SK-N-MC (cell line): ENCODE results near the gene BRD9.

Experiments
- DNase-seq: peaks from one replicate; pipeline ENCODE4 v3.0.0-alpha.2; 2011; ENCODE audit warnings: low read depth, low spot score
- H3K27ac ChIP-seq: fragments of 200-600 bp; sonication (generic); 2 replicates; pipeline ENCODE4 v1.5.1; 2016; ENCODE audit warnings: mixed run types
- H3K36me3 ChIP-seq: fragments of 200-600 bp; sonication (generic); 2 replicates; pipeline ENCODE4 v1.6.1; 2017; ENCODE audit warnings: antibody characterized with exemption, low read length, mixed read lengths; ENCODE audit not compliant: insufficient read depth
- H3K4me3 ChIP-seq: fragments of 200-600 bp; sonication (generic); 2 replicates; pipeline ENCODE4 v1.5.1; 2016
- H3K9ac ChIP-seq: fragments of 200-600 bp; sonication (generic); 2 replicates; pipeline ENCODE4 v1.8.0; 2017; ENCODE audit warnings: mixed run types, mixed read lengths; ENCODE audit not compliant: insufficient read length
- H3K9me3 ChIP-seq: fragments of 200-600 bp; sonication (generic); 2 replicates; pipeline ENCODE4 v1.6.1; 2017; ENCODE audit warnings: low read depth, mild to moderate bottlenecking, antibody characterized with exemption, low read length, moderate library complexity, mixed read lengths
- EZH2 ChIP-seq: fragments of 200-600 bp; sonication (generic); IDR thresholded peaks from one replicate; pipeline ENCODE4 v1.6.1; 2017; ENCODE audit warnings: antibody characterized with exemption
- FOXP2 ChIP-seq: optimal IDR thresholded peaks from 2 replicates; pipeline ENCODE3; 2011; ENCODE audit warnings: mild to moderate bottlenecking, moderate library complexity; ENCODE audit not compliant: insufficient read depth; ENCODE audit errors: extremely low read length, control extremely low read depth
- POLR2AphosphoS5 ChIP-seq: IDR thresholded peaks from 2 replicates; pipeline ENCODE4 v1.6.1; 2012; ENCODE audit warnings: mild to moderate bottlenecking, low read depth, low read length, borderline replicate concordance

The BRD9 gene

DNA sequence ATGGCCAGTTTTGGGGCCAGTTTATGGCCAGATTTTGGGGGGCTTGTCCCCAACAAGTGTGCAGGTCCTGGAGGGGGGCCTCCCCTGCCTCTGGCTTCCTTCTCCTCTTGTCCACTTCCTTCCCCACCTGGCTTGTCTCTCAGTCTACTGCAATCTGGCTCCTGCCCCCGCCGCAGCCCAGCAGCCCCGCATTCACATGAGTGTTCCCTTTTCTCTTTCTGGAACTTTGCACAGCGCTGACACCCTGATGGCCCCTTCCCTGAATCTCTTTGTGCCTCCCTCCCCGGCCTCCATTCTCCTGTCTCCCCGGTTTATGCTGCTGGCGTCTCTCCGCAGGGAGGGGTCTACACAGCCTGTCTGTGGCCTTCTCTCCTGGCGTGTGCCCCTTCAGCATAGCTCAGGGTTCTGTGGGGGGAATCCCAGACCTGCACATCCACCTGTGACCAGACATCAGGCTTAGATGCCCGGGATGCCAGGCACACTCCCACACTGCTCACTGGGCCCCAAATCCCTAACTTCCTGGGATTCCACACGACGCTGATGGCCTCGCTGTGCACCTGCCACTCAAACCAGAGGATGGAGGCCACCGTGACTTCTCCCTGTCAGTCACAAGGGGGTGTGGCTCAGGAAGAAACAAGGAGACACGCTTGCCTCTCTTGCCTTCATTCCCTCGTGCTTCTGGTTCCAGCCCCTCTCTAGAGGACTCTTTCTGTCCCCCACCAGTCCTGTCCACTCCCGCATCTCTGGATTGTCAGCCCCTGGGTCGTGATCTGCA, 17.6 kb upstream of the BRD9 start:
- Histone ChIP-seq H3K9ac (no peak overlapping the region), H3K4me3 (no peak overlapping the region), H3K9me3 (no peaks in the 10 kb centered on the region), H3K36me3 (peaks cover 40% of the 10 kb centered on the region), H3K27ac (no peak overlapping the region)
- no peak for DNase-seq
- TF ChIP-seq POLR2AphosphoS5 (no peak), FOXP2 (no peak), EZH2 (no peak)

DNA sequence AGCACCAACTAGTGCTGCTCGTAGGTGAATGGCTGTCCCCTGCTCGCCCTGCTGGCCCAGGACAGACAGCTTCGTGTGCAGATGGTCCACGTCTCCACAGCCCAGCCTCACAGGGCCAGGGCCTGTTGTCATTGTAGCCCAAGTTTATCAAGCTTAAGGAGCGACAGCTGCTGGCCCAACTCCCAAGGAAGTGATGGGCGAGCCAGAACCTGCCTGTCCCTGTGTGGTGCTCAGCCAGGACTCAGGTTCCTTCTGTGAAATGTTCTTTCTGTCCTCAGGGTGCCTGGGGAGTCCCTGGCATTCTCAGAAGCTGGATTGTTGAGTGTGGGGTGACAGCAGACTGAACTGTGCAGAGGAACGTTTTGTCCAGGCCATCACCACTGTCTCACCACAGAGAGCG, 16.5 kb upstream of the BRD9 start:
- no peak for TF ChIP-seq FOXP2
- TF ChIP-seq EZH2 = no peak
- no peak for TF ChIP-seq POLR2AphosphoS5
- DNase-seq = no peak
- Histone ChIP-seq H3K27ac (no peak overlapping the region), H3K9ac (no peak overlapping the region), H3K4me3 (no peak overlapping the region), H3K9me3 (no peaks in the 10 kb centered on the region), H3K36me3 (peaks cover 43% of the 10 kb centered on the region)

GRCh38 chr5:908172-908571, 15.6 kb upstream of the BRD9 start:
- Histone ChIP-seq H3K4me3 (no peak overlapping the region), H3K9me3 (no peaks in the 10 kb centered on the region), H3K27ac (no peak overlapping the region), H3K36me3 (peaks cover 41% of the 10 kb centered on the region), H3K9ac (no peak overlapping the region)
- DNase-seq = no peak
- TF ChIP-seq EZH2 = no peak
- TF ChIP-seq POLR2AphosphoS5 = no peak
- TF ChIP-seq FOXP2 = no peak

GRCh38 chr5:907366-907910, 14.8 kb upstream of the BRD9 start:
- TF ChIP-seq FOXP2 = no peak
- TF ChIP-seq POLR2AphosphoS5 = no peak
- TF ChIP-seq EZH2 = no peak
- peaks cover 44% of the 10 kb centered on the region for H3K36me3 ChIP-seq

GRCh38 chr5:905139-905642, 12.6 kb upstream of the BRD9 start:
- peaks cover 64% of the 10 kb centered on the region for H3K36me3 ChIP-seq
- no peak overlapping the region for H3K9ac ChIP-seq
- TF ChIP-seq POLR2AphosphoS5 = no peak
- TF ChIP-seq FOXP2 = no peak
- no peak for TF ChIP-seq EZH2

More at GRCh38 chr5:907366-907910, 14.8 kb upstream of the BRD9 start:
- H3K9ac ChIP-seq = no peak overlapping the region
- no peaks in the 10 kb centered on the region for H3K9me3 ChIP-seq
- no peak overlapping the region for H3K27ac ChIP-seq
- H3K4me3 ChIP-seq = no peak overlapping the region
- DNase-seq = no peak

GRCh38 chr5:903756-904096, 11.1 kb upstream of the BRD9 start:
- Histone ChIP-seq H3K9ac (no peak overlapping the region), H3K36me3 (peaks cover 60% of the 10 kb centered on the region)

More at GRCh38 chr5:905139-905642, 12.6 kb upstream of the BRD9 start:
- no peak overlapping the region for H3K4me3 ChIP-seq
- H3K27ac ChIP-seq = no peak overlapping the region
- DNase-seq = no peak
- H3K9me3 ChIP-seq = no peaks in the 10 kb centered on the region

DNA sequence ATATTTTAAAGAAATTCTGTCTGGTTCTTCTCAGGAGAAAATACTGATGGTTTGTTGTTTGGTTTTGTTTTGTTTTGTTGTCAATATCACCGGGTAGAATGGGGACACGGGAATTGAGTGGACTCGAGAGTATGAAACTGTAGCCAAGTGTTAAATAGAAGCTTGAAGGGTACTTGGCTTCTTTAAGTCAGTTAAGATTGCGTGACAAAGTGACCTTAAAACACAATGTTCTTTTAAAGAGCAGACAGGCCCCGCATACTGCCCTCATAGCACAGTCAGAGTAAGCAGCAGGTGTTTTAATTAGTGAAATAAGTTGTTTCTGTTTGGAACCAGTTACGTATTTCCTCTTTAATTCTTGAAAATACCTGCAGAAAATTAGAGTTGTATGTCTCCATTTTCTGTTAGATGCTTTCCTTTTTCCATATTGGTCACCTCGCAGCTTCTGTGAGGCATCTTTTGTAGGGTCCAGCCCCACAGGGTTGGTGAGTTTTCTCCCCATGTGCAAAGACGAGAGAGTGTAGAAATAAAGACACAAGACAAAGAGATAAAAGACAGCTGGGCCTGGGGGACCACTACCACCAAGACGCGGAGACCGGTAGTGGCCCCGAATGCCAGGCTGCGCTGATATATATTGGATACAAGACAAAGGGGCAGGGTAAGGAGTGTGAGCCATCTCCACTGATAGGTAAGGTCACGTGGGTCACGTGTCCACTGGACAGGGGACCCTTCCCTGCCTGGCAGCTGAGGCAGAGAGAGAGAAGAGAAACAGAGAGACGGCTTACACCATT, 9.7 kb upstream of the BRD9 start:
- Histone ChIP-seq H3K4me3 (no peak overlapping the region), H3K9ac (no peak overlapping the region), H3K27ac (no peak overlapping the region), H3K9me3 (no peaks in the 10 kb centered on the region), H3K36me3 (peaks cover 48% of the 10 kb centered on the region)
- TF ChIP-seq POLR2AphosphoS5 = no peak
- TF ChIP-seq EZH2 = no peak
- no peak for TF ChIP-seq FOXP2
- no peak for DNase-seq

More at GRCh38 chr5:903756-904096, 11.1 kb upstream of the BRD9 start:
- DNase-seq = no peak
- H3K9me3 ChIP-seq = no peaks in the 10 kb centered on the region
- no peak overlapping the region for H3K4me3 ChIP-seq
- TF ChIP-seq POLR2AphosphoS5 (no peak), FOXP2 (no peak), EZH2 (no peak)
- no peak overlapping the region for H3K27ac ChIP-seq

DNA sequence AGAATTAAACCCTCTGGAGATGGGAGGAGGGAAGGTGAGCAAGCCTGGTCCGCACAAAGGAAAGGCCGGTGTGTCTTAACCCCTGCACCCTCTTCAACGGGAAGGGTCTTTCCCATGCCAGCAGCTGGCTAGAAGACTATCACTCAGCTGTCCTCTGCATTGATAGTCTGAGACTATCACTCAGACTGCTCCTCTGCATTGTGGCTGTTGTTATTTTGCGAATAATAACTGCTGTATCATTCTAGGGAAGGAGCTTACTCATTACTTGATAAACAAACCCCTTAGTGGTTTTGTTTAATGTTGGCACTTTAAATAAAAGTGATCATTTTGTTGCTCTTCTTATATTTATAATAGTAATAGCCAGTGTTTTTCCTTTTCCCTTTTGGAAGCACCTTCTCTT, 8.2 kb upstream of the BRD9 start:
- no peak overlapping the region for H3K4me3 ChIP-seq
- no peaks in the 10 kb centered on the region for H3K9me3 ChIP-seq
- H3K27ac ChIP-seq = no peak overlapping the region
- no peak overlapping the region for H3K9ac ChIP-seq
- DNase-seq = no peak
- peaks cover 55% of the 10 kb centered on the region for H3K36me3 ChIP-seq
- TF ChIP-seq FOXP2 (no peak), EZH2 (no peak), POLR2AphosphoS5 (no peak)

GRCh38 chr5:893711-894110, 1.1 kb upstream of the BRD9 start:
- DNase-seq = no peak
- Histone ChIP-seq H3K9me3 (no peaks in the 10 kb centered on the region), H3K27ac (no peak overlapping the region), H3K9ac (peak overlapping the region; percentile 88), H3K4me3 (peak overlapping the region; percentile 81), H3K36me3 (peaks cover 60% of the 10 kb centered on the region)
- no peak for TF ChIP-seq FOXP2
- TF ChIP-seq POLR2AphosphoS5 = no peak
- no peak for TF ChIP-seq EZH2
